GM21825 (cell line): Measurements from ENCODE around the gene S100A16.
"Not testable (repeated sequence)": the region's sequence is repeated elsewhere in the genome, so short reads cannot be mapped to it uniquely, and the experiment has no call there.

Experiments used
- ATAC-seq: cut with Tn5 transposase; IDR thresholded peaks from one replicate; pipeline ENCODE4 v1.9.1; 2021; ENCODE audit warnings: mild to moderate bottlenecking, moderate library complexity; ENCODE audit not compliant: unreplicated experiment

Gene S100A16

DNA sequence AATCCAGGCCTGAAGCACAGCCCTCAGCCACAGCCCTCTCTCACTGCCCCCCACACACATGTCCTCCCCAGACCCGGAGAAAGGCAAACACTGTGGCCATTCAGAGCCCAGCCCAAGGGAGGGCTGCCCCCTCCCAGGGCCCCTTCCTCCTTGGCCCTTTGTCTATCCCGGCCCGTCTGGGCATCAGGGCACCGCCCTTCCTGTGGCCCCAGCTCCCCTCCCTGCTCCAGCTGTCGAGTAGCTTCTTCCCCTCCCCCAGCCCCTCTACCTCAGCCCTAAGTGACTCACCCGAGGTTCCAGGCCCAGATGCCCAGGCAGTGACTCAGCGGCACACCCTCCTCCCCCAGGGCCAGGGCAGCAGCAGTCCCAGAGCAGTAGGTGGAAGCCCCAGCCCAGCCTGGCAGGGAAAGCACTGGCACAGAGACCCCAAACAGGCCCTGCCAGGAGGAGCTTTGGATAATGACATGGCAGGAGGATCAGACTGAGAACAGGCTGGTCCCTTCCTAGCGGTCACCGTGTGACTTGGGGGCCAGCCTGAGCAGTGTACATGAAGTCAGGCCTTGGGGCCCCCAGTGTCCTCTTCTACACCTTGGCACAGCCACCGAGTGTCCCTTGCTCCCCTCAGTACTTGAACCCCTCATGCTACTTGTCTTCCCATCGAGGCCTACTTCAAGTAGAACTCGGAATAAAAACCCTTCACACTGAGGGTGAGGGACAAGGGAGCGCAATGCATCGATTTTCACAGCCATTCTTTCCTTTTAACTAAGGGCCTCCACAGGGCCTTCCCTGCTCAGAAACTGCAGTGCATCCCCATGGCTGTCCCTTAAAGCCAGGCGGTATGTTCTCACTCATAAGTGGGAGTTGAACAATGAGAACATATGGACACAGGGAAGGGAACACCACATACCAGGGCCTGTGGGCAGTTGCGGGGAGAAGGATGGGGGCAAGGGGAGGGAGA is 46.2 kb downstream of the S100A16 start:
- ATAC-seq = peak; percentile 44

DNA sequence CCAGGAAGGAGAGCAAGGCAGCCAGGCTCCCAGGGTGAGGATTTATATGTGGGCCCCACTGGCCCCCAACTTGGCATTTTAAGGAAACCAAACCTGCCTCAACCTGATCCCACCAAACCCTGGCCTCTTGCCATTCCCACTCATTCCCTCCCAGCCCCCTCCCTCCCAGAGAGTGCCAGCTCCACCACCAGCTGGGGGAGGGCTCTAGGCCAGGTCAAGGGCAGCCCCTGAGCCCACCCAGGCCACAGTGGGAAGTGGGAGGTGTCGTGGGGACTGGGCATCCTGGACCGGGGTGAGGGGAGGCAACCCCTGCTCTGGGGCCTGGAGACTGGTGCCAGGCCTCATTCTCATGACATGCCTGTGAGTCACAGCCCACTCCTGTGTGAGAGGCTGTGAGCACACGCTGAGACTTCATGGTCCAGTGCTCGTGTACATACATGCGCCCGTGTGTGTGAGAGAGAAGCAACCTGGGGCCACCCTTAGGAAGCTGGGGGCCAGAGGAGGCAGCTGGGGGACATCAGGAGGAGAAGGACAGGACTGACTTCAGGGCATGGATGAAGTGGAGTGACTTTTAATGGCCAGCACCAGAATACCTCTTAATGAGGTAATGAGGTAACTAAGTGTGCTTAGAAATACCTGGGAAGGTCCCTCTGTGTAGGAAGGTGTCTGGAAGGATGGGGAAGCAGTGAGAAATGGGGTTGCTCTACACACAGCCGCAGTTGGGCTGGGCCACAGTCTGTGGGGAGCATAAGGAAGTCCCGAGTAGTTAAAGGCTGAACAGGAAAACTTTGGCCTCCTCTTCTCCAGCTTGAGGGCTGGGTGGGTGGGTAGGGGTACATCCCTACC is 47.2 kb downstream of the S100A16 start, which contains the start of gene S100A2:
Gene S100A2 (minus strand): TSS at position 316 of the 846 bp plus-strand sequence. CDS start 1,967 bp downstream, outside the sequence.
- peak; percentile 46 for ATAC-seq

DNA sequence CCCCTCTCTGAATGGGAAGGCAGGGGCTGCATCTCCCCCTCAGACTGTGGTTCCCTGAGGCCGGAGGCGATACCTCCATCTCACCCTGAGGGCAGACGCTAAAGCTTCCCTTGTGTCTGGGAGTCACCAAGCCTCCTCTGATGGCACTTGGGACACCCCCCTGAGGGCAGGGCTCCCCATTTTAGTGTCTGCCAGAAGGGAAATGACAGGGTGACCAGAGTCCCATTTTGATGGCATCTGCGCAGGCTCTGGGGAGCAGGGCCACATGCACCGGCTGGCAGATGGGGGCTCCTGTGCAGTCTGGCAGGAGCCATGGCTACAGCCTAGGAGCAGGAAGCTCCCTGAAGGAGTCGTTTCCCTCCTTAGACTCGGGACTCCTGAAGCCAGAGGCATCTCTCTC is 48.9 kb downstream of the S100A16 start:
- no peak for ATAC-seq

DNA sequence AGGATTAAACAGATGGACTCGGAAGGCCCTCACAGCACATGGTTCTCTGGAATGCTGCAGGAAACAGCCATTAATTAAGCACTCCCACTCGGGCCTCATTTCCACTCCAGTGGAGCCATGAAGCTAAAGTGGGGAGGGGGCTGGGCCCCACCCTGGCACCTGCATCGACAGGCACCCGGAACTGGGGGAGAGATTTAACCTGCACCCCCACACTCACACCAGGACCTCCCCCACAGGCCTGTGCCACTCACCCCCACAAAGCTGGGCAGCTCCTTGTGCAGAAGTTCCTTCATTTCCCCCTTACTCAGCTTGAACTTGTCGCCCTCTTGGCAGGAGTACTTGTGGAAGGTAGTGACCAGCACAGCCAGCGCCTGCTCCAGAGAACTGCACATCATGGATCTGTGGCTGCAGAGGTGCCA is 49.4 kb downstream of the S100A16 start:
- no peak for ATAC-seq

DNA sequence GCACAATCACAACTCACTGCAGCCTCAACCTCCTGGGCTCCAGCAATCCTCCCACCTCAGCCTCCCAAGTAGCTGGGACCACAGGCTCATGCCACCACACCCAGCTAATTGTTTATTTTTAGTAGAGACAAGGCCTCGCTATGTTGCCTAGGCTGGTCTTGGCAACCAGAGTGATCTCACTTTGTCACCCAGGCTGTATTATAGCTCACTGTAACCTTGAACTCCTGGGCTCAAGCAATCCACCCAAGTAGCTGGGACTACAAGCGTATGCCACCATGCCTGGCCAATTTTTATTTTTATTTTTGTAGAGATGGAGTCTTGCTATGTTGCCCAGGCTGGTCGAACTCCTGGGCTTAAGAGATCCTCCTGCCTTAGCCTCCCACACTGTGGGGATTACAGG is 50.9 kb downstream of the S100A16 start:
- ATAC-seq = not testable (repeated sequence)

DNA sequence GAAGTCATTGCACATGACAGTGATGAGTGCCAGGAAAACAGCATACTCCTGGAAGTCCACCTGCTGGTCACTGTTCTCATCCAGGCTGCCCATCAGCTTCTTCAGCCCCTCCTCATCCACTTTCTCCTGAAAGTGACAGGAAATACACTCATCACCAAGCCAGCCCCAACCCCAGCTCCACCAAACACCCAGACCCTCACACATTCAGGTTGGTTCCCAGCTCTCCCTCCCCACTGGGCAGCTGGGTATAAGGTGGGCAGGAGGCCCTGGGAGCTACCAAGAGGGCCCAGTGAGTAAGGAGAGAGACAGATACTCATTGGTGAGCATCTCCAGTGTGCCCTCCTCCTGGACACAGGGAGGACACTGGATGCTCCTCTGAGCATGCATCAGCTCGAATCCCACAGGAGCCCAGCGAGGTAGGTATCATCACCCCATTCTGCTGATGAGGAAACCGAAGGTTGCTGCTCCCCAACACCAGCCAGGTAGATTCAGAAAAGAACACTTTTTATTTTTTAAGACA is 51.4 kb downstream of the S100A16 start:
- ATAC-seq = no peak

DNA sequence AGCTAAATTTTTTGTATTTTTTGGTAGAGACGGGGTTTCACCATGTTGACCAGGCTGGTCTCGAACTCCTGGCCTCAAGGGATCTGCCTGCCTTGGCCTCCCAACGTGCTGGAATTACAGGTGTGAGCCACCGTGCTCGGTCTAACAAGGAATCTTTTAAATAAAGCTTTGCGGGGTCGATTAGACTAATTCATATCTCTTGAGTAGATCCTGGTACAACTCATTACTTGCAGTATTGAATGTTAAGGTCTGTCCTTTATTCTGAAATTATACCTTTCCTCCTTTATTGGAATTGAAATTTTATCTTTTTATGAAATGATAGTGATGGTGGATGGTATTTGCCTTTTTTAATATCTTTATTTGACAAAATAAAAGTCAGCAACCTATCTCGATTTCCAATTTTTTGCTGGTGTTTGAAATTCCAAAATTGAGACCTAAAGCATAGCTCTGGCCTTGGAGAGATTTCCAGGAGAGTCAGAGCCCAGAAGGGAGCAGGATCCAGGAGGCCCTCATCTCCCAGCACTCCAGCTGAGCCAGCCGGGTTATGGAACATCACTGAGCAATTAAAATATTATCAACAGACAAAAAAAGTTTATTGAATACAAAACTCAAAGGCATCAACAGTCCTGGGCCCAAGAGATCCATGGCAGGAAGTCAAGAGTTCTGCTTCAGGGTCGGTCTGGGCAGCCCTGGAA is 52.0 kb downstream of the S100A16 start:
- ATAC-seq = no peak

DNA sequence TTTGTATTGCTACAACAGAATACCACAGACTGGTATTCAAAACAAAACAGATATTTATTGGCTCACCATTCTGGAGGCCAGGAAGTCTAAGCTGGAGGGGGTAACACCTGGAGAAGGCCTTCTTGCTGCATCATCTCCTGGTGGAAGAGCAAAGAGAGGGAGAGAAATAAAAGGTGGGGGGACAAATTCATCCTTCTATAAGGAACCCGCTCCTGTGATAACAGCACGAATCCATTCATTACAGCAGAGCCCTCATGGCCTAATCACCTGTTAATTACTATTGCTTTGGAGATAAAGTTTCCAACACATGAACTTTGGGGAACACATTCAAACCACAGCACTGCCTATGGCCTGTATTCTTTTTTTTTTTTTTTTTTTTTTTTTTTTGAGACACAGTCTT is 52.7 kb downstream of the S100A16 start:
- no peak for ATAC-seq

DNA sequence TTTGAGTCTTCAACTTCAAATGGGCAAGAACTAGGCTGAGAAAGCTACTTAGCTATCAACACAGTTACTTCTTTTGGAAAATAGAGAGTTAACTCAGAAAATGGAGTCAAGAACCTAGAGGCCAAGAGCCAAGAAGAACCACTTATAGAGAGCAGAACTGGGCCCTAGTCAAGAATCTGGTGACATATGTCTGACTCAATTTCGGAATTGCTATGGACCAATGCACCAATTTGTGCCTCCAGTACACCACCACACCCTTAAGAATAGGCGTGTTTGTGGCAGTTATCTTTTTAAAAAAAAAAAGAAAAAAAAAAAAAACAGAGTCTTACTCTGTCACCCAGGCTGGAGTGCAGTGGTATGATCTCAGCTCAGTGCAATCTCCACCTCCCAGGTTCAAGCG is 55.1 kb downstream of the S100A16 start:
- no peak for ATAC-seq
